Posterior vena cava (tissue), 2 donors: ENCODE data around the gene ARG1. TPM values are rescaled to one million over a fixed set of nuclear protein-coding genes. Genes with fewer than 3 reads are reported as not detected.
"Not testable (repeated sequence)": the region's sequence is repeated elsewhere in the genome, so short reads cannot be mapped to it uniquely, and the experiment has no call there.

ENCODE experiments used
- DNase-seq: peaks from one replicate; pipeline ENCODE4 v3.0.0-alpha.2; 2020; ENCODE audit warnings: low spot score
- intact Hi-C, 2 donors: fragments of 100-400 bp; cut with DNase I; formaldehyde crosslinking; loops; one replicate each; pipeline versions ENCODE4 v1.14.1 to v1.14.2; 2022 to 2023
- long read RNA-seq, 2 donors: library from polyadenylated mRNA; unstranded; transcript quantifications; one replicate each; pipeline ENCODE4 v2.0.0, GENCODE V29; 2020 to 2021
- total RNA-seq, 2 donors: library from RNA; stranded (reverse); fragmentation: NEBNext Ultra II Directional; extraction: Animal tissue kit (Norgen Biotek cat#: 25700); gene quantifications; one replicate each; pipeline ENCODE4 v1.2.1, GENCODE V29; 2021
- donor health status: DM: yes; HTN: yes; CAD: no.
- donor health status: DM: yes; HTN: yes; CAD: no.

The ARG1 gene
- total RNA-seq = 1 to 10 TPM; 1.8 TPM
- long read RNA-seq, donor 1 = 0 reads
- long read RNA-seq, donor 2, partial matches to known transcripts = 0 of 5 reads
- long read RNA-seq, donor 2, other reads (novel, unspliced or antisense) = 3 of 5 reads

- intact Hi-C loops = no loop called here
These were observed at the start of gene ARG1 for GRCh38 chr6:131572686-131573415. ARG1 (plus strand) TSS chr6:131573226; CDS start chr6:131573283, 57 bp downstream.

DNA sequence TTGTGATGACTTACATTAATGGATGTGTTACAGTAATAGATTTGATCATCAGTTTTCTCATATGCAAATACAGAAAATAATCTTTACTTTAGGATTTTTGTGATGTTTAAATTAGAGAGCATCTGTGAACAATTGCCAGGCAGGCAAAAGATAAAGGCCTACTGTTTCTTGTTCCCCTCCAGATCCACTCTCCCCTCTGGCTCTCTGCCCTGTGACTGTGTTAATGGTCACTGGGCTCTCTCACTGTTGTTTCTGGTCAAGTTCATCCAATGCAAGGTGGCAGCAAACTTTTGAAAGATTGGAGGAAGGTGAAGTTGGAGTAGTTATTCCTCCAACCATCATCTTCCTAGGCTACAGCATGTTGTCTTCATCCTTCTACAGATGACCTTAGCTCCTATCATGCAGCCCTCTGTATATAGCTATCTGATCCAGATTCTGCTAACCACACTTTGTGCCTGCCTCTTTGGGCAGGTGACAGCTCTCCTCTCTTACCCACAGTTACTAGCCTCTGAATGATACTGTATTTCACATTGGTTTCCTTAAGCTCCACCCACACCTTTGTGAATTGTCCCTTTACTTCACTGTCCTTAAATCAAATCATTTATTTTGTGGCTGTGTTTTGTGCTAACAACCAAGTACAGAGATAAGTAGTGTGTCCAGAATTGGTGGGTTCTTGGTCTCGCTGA, 48.9 kb upstream of the ARG1 start:
- intact Hi-C loops = no loop called here
- DNase-seq = no peak

More at GRCh38 chr6:131572686-131573415, at the start of gene ARG1:
- DNase-seq = no peak

DNA sequence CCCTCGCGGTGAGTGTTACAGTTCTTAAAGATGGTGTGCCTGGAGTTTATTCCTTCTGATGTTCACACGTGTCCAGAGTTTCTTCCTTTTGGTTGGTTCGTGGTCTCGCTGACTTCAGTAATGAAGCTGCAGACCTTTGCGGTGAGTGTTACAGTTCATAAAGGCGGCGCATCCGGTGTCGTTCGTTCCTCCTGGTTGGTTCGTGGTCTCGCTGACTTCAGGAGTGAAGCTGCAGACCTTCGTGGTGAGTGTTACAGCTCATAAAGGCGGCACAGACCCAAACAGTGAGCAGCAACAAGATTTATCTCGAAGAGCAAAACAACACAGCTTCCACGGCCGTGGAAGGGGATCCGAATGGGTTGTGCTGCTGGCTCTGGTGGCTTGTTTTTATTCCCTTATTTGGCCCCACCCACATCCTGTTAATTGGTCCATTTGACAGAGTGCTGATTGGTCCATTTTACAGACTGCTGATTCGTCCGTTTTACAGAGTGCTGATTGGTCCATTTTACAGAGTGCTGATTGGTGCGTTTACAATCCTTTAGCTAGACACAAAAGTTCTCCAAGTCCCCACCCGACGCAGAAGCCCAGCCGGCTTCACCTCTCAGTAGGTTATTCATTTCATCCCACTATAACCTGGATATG, 48.2 kb upstream of the ARG1 start:
- DNase-seq = no peak
- intact Hi-C loops = no loop called here

- intact Hi-C loops = loop anchor here in 1 of 2 donors (5.0 kb wide), 1 partner anchor 644 kb away; no protein-coding TSS in a partner anchor
- not testable (repeated sequence) for DNase-seq
These were observed 42.1 kb upstream of the ARG1 start for GRCh38 chr6:131530936-131531335.

DNA sequence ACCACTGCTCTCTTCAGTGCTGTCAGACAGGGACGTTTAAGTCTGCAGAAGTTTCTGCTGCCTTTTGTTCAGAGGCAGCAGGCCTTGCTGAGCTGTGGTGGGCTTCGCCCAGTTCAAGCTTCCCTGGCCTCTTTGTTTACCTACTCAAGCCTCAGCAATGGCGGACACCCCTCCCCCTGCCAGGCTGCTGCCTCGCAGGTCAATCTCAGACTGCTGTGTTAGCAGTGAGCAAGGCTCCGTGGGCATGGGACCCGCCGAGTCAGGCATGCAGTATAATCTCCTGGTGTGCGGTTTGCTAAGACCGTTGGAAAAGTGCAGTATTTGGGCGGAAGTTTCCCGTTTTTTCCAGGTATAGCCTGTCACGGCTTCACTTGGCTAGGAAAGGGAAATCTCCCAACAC, 41.3 kb upstream of the ARG1 start:
- not testable (repeated sequence) for DNase-seq
- intact Hi-C loops = loop anchor here in 1 of 2 donors (5.0 kb wide), 1 partner anchor 644 kb away; no protein-coding TSS in a partner anchor

DNA sequence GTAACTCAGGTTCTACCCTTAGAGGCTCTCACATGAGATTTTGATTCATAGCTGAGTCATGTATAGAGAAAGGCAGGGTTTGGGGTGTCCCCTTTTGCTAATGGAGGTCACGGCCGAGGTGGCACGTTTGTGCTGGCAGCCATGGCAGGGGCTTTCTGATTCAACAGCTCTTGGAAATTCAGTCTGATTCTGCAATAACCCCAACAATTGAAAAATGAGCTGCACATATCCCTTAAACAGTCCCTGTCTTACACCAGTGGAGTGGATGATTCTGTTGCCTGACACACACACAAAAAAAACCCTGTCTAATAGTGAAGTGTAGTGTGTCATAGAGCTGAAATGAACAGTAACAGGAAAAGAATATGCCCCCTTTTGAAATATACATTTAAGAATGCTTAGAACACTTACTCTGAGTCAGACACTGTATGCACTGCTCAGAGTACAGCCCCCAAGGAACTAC, 40.4 kb upstream of the ARG1 start:
- no peak for DNase-seq
- intact Hi-C loops = loop anchor here in 1 of 2 donors (5.0 kb wide), 1 partner anchor 645 kb away; no protein-coding TSS in a partner anchor

DNA sequence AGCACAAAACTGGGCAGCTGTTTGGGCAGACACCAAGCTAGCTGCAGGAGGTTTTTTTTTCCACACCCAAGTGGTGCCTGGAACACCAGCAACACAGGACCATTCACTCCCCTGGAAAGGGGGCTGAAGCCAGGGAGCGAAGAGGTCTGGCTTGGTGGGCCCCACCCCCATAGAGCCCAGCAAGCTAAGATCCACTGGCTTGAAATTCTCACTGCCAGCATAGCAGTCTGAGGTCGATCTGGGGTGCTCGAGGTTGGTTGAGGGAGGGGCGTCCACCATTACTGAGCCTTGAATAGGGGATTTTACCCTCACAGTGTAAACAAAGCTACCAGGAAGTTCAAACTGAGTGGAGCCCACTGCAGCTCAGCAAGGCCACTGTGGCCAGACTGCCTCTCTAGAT, 34.4 kb upstream of the ARG1 start:
- DNase-seq, intact Hi-C loops: not testable (repeated sequence)

GRCh38 chr6:131545317-131545716, 27.7 kb upstream of the ARG1 start:
- intact Hi-C loops = no loop called here
- DNase-seq = no peak

- DNase-seq = no peak
- intact Hi-C loops = no loop called here
These were observed 25.5 kb upstream of the ARG1 start for GRCh38 chr6:131547488-131547887.

DNA sequence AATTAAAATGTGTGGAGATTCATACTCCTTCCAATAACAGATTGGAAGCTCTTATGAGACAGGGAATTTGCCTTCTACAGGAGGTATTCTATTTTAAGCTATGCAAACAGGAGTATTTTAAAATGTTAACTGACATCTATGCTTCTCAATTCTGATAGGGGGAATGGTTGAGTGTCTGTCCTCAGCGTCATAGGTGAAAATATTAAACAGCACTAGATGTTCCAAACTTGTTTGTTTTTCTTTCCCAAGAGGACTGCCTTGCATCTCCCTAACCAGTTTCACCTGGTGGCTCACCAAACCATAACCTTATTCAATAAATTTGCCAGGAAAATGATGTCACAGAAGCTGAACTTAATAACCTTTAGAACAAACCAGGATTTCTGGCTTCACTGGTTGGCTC, 24.6 kb upstream of the ARG1 start:
- intact Hi-C loops = no loop called here
- DNase-seq = no peak

DNA sequence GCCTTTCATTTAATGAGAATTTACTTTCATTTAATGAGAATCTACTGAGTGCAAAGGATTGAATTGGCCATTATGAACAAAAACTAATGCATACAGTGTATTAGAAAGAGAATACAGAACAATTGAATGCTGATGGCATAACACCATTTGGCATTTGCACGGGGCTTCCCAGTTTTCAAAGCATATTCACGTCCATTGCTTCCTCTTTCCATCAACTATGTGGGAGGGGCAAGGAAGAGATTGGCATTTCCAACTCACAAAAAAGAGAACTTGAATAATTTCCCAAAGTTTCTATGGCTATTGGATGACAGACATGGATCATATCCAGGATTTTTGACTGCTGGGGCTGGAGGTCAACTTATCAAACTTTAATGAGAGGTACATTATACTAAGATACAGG, 23.2 kb upstream of the ARG1 start:
- intact Hi-C loops = no loop called here
- DNase-seq = no peak

- no peak for DNase-seq
- intact Hi-C loops = no loop called here
These were observed 21.1 kb upstream of the ARG1 start for GRCh38 chr6:131551902-131552301.

- intact Hi-C loops = no loop called here
- DNase-seq = no peak
These were observed 20.5 kb upstream of the ARG1 start for GRCh38 chr6:131552572-131552971.

DNA sequence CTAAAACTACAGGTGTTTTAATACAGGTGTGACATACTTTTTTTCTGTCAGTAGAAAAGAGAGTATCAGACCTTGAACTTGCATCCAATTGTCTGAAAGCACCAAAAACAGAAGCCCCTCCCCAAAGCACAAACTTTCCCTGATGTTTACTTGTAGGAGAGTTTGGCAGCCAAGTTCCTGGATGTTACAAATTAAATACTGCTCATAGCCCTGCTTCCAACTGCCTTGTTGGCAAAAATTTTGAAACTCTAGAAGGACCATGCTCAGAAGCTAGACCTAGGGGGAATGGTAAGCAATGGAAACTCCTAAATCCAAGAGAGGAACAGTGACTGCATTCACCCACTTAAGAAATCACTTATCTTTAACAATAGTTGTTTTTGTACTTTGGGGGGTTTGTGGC, 17.0 kb upstream of the ARG1 start:
- intact Hi-C loops = no loop called here
- no peak for DNase-seq

GRCh38 chr6:131558922-131559321, 14.1 kb upstream of the ARG1 start:
- no peak for DNase-seq
- intact Hi-C loops = no loop called here

DNA sequence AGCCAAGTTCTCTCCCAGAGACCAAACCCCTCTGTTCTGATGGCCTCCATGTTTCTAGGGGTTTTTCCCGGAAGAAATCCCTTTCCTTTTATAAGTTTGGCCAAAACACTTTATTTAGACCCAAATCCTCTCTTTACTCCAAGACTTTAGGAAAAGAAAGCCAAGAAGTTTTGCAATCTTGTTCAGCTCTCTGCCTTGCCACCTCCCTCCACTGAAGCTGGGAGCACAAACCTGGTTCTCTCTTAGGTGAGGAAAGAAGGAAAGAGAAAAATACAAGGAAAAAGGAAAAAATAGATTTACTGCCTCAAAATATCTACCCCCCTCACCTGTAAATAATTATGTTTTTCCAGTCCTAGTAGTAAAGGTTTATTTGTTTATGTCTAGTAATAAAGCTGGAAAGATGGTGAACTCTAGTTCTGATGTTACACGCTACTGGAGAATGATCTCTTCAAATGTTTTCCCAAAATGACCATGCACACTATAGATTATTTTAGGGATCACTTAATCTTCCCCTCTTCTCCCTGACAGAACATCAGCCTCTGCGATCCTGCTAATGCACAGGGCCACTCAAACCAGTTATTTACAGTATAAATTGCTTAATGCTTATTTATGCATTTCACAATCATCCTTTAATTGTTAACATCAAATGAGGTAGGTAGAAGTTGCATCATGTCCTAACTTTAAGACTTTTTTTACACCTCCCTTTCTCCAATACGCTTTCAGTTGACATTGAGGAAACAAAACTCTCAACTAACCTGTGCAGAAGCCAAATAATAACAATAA, 10.9 kb upstream of the ARG1 start:
- intact Hi-C loops = no loop called here
- DNase-seq = no peak

DNA sequence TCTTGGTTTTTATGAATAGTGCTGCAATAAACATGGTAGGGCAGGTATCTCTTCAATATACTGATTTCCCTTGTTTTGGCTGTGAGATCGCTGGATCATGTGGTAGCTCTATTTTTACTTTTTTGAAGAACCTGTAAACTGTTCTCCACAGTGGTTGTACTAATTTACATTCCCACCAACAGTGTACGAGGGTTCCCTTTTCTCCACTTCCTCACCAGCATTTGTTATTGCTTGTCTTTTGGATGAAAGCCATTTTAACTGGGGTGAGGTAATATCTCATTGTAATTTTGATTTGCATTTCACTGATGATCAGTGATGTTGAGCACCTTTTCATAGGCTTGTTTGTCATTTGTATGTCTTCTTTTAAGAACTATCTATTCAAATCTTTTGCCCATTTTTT, 8.0 kb upstream of the ARG1 start:
- no peak for DNase-seq
- intact Hi-C loops = no loop called here

DNA sequence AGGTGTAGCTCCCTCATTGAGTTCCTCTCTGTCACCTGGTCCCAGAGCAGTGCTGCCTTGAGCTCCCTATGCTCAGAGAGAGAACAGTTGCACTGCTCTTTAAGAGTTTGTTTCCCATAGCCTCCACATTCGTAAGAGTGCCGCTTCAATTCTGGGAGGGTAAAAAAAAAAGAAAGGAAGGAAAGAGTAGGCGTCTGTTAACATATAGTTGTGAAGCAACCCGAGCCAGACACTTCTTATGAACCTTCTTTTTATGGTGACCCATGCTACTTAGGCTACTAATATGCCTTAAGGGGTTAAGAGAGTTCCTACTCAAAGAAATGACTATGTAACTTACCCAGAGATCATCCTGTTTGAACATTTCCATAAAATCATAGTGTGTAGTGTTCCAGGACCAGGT, 4.3 kb upstream of the ARG1 start:
- no peak for DNase-seq
- intact Hi-C loops = no loop called here

DNA sequence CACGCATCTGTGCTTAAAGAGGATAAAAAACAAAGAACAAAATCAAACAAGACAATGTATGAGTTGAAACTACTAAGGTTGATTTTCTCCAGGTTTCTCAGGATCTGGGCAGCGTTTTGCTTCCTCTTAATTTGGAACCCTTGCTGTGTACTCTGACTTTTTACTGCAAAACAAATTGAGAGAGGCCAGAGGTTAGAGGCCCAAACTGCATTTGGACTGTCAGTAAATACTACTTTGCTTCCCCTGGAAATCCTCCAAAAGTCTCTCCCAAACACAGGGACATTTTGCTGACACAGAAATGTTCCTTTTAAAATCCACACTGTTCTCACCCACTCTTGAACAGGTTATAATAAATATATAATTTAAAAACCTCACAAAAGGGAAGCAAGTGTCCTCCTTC, 1.1 kb downstream of the ARG1 start:
- intact Hi-C loops = no loop called here
- no peak for DNase-seq
